GM12878 (cell line): Measurements from ENCODE around the gene UTP25.

ENCODE experiments used
- HDAC6 ChIP-seq: fragments of 200-600 bp; sonication (generic); IDR thresholded peaks from one replicate; pipeline ENCODE4 v1.8.0; 2017; ENCODE audit warnings: antibody characterized with exemption; ENCODE audit not compliant: unreplicated experiment
- TF ChIP-seq, protein P1 (sequence below), 3 experiments: IDR thresholded peaks in 2 of 3; conservative IDR thresholded peaks in 1 of 3; 2 replicates each; pipeline ENCODE4 v1.5.1; 2011; ENCODE audit warnings: low read depth in 3 of 3, low read length in 3 of 3, mild to moderate bottlenecking in 3 of 3, control low read depth in 2 of 3, moderate library complexity in 2 of 3, inconsistent platforms in 1 of 3, mixed read lengths in 1 of 3; ENCODE audit not compliant: control insufficient read depth in 2 of 3, insufficient read depth in 1 of 3; ENCODE audit errors: extremely low read depth in 1 of 3

GRCh38 chr1:209808059-209808581 is 19.7 kb upstream of the UTP25 start:
- TF ChIP-seq HDAC6, result no peak
- TF ChIP-seq, protein P1, sequence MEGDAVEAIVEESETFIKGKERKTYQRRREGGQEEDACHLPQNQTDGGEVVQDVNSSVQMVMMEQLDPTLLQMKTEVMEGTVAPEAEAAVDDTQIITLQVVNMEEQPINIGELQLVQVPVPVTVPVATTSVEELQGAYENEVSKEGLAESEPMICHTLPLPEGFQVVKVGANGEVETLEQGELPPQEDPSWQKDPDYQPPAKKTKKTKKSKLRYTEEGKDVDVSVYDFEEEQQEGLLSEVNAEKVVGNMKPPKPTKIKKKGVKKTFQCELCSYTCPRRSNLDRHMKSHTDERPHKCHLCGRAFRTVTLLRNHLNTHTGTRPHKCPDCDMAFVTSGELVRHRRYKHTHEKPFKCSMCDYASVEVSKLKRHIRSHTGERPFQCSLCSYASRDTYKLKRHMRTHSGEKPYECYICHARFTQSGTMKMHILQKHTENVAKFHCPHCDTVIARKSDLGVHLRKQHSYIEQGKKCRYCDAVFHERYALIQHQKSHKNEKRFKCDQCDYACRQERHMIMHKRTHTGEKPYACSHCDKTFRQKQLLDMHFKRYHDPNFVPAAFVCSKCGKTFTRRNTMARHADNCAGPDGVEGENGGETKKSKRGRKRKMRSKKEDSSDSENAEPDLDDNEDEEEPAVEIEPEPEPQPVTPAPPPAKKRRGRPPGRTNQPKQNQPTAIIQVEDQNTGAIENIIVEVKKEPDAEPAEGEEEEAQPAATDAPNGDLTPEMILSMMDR (IDR thresholded peaks at IDR 0.05 in 2 of 3, conservative IDR thresholded peaks at IDR 0.05 in 1 of 3; ENCODE audit: control insufficient read depth in 2 of 3, extremely low read depth in 1 of 3, insufficient read depth in 1 of 3, low read depth in 3 of 3, low read length in 3 of 3), result no peak
